Measurements from ENCODE around the gene NUP35. TPM values are rescaled to one million over a fixed set of nuclear protein-coding genes. Genes with fewer than 3 reads are reported as not detected.
"Not testable (repeated sequence)": the region's sequence is repeated elsewhere in the genome, so short reads cannot be mapped to it uniquely, and the experiment has no call there.

Gene NUP35
- total RNA-seq, 1 donor from 2014 or later: 41.5 TPM

DNA sequence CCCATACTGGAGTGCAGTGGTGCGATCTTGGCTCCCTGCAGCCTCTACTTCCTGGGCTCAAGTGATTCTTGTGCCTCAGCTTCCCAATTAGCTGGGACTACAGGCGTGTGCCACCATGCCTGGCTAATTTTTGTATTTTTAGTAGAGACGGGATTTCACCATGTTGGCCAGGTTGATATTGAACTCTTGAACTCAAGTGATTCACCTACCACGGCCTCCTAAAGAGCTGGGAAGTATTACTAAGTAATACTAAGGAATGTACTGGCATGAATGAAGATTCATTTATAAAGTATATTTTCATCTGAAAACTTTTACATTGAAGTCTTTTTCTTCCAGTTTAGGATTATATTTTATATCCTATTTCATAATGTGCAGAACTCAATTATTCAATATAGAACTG is 38.1 kb downstream of the NUP35 start:
- H3K4me3 Mint-ChIP-seq: no peak overlapping the region
- H3K27ac Mint-ChIP-seq: no peak overlapping the region
- peaks cover 7% of the 10 kb centered on the region for H3K9me3 Mint-ChIP-seq
- H3K36me3 Mint-ChIP-seq (ENCODE audit: low read depth): peaks cover 55% of the 10 kb centered on the region
- H3K4me1 Mint-ChIP-seq: peaks cover 3% of the 10 kb centered on the region
- H3K27me3 Mint-ChIP-seq: no peaks in the 10 kb centered on the region
- DNase-seq: no peak
- intact Hi-C loops (cut with micrococcal nuclease): no loop called here

GRCh38 chr2:183163821-183164649 is 39.8 kb downstream of the NUP35 start:
- H3K36me3 Mint-ChIP-seq (ENCODE audit: low read depth): peaks cover 55% of the 10 kb centered on the region
- H3K27me3 Mint-ChIP-seq: no peaks in the 10 kb centered on the region
- intact Hi-C loops (cut with micrococcal nuclease): no loop called here

GRCh38 chr2:183164650-183165015 is 40.4 kb downstream of the NUP35 start:
- intact Hi-C loops (cut with micrococcal nuclease): no loop called here
- Mint-ChIP-seq H3K27me3 (no peaks in the 10 kb centered on the region), H3K9me3 (peaks cover 7% of the 10 kb centered on the region), H3K27ac (no peak overlapping the region), H3K4me3 (no peak overlapping the region), H3K36me3 (ENCODE audit: low read depth) (peaks cover 57% of the 10 kb centered on the region), H3K4me1 (peaks cover 3% of the 10 kb centered on the region)
- DNase-seq: no peak

More at GRCh38 chr2:183163821-183164649, 39.8 kb downstream of the NUP35 start:
- no peak for DNase-seq
- H3K27ac Mint-ChIP-seq: no peak overlapping the region
- peaks cover 3% of the 10 kb centered on the region for H3K4me1 Mint-ChIP-seq
- H3K9me3 Mint-ChIP-seq: peaks cover 7% of the 10 kb centered on the region
- H3K4me3 Mint-ChIP-seq: no peak overlapping the region

- intact Hi-C loops (cut with micrococcal nuclease): no loop called here
- Mint-ChIP-seq H3K36me3 (ENCODE audit: low read depth) (peaks cover 64% of the 10 kb centered on the region), H3K27me3 (no peaks in the 10 kb centered on the region), H3K4me3 (no peak overlapping the region), H3K27ac (no peak overlapping the region), H3K4me1 (peaks cover 11% of the 10 kb centered on the region), H3K9me3 (peaks cover 13% of the 10 kb centered on the region)
- DNase-seq: no peak
These were observed 42.0 kb downstream of the NUP35 start for GRCh38 chr2:183166210-183166609.

GRCh38 chr2:183166976-183167375 is 42.7 kb downstream of the NUP35 start:
- H3K27me3 Mint-ChIP-seq; DNase-seq; intact Hi-C loops (cut with micrococcal nuclease); H3K27ac Mint-ChIP-seq; H3K4me3 Mint-ChIP-seq: not testable (repeated sequence)
- Mint-ChIP-seq H3K36me3 (ENCODE audit: low read depth) (peaks cover 59% of the 10 kb centered on the region), H3K9me3 (peaks cover 13% of the 10 kb centered on the region), H3K4me1 (peaks cover 11% of the 10 kb centered on the region)

DNA sequence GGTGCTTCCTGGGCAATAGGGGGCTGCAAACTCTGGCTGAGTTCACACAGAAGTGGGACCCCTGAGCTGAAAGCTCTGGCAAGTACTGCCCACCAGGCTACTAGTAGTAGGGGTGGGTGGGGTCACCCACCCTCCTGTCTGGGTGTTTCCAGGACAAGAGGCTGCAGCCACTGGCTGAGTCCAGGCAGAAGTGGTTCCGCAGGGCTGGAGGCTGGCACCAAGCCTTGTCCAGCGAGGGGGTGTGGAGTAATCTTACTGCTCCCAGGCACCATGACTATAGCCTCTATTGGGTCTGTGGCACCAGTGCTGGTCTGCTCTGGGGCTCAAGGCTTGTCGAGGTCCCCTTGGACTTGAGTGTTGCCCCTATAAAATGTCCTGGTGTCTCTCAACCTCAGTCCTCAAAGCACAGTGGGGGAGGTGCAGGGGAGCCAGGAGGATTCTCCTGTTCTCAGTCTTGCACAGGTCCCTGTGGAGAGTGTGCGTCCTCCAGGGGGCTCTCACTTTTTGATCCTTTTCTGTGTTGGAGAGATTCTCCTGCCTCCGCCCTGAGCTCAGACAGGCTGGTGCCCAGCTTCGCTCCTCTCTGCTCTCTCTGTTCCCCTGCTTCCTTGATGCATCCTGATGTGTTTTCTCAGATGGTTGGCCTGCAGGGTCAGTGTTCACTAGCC is 48.1 kb downstream of the NUP35 start:
- DNase-seq: no peak
- peaks cover 51% of the 10 kb centered on the region for H3K36me3 Mint-ChIP-seq (ENCODE audit: low read depth)
- intact Hi-C loops (cut with micrococcal nuclease): no loop called here
- H3K4me3 Mint-ChIP-seq: no peak overlapping the region
- no peaks in the 10 kb centered on the region for H3K27me3 Mint-ChIP-seq
- H3K9me3 Mint-ChIP-seq: peaks cover 24% of the 10 kb centered on the region
- no peak overlapping the region for H3K27ac Mint-ChIP-seq
- peaks cover 10% of the 10 kb centered on the region for H3K4me1 Mint-ChIP-seq

- no peak for DNase-seq
- H3K9me3 Mint-ChIP-seq: peaks cover 49% of the 10 kb centered on the region
These were observed 54.9 kb downstream of the NUP35 start for GRCh38 chr2:183179156-183179555.

DNA sequence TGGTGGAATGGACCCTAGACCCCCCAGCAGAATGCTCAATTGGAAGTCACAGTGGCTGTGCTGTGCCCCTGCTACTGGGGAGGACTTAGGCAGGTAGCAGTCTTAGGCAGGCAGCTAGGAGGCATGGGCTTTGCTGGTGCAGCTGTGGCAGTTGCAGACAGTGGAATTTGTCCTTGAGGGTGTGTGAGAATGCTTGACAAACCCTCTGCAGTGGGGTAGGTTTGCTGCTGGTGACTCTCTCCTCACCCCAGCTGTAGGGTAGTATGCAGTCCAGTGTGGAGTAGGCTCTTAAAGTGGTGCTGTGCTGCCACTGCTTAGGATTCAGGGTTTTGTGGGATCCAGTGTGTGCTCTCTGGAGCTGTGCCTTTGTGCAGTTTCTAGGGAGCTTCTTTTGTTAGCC is 61.3 kb downstream of the NUP35 start:
- no peak overlapping the region for H3K4me3 Mint-ChIP-seq
- no peaks in the 10 kb centered on the region for H3K27me3 Mint-ChIP-seq
- no peak for DNase-seq
- peaks cover 8% of the 10 kb centered on the region for H3K4me1 Mint-ChIP-seq
- H3K9me3 Mint-ChIP-seq: peaks cover 23% of the 10 kb centered on the region
- peaks cover 61% of the 10 kb centered on the region for H3K36me3 Mint-ChIP-seq (ENCODE audit: low read depth)
- intact Hi-C loops (cut with micrococcal nuclease): no loop called here
- H3K27ac Mint-ChIP-seq: no peak overlapping the region

More at GRCh38 chr2:183179156-183179555, 54.9 kb downstream of the NUP35 start:
- Mint-ChIP-seq H3K36me3 (ENCODE audit: low read depth) (peaks cover 76% of the 10 kb centered on the region), H3K4me1 (peaks cover 2% of the 10 kb centered on the region), H3K4me3 (no peak overlapping the region), H3K27me3 (no peaks in the 10 kb centered on the region), H3K27ac (no peak overlapping the region)
- intact Hi-C loops (cut with micrococcal nuclease): no loop called here

DNA sequence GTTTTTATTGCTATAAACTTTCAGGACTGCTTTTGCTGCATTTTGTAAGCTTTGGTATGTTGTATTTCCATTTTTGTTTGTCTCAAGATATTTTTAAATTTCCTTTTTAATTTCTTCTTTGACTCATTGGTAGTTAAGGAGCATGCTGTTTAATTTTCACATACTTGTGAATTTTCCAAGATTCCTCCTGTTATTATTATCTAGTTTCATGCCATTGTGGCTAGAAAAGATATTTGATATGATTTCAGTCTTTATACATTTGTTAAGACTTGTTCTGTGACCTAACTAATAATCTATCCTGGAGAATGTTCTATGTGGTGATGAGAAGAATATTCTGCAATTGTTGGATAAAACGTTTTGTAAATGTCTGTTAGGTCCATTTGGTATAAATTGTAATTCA is 62.1 kb downstream of the NUP35 start:
- H3K27me3 Mint-ChIP-seq: no peaks in the 10 kb centered on the region
- peaks cover 23% of the 10 kb centered on the region for H3K9me3 Mint-ChIP-seq
- H3K36me3 Mint-ChIP-seq (ENCODE audit: low read depth): peaks cover 58% of the 10 kb centered on the region
- no peak for DNase-seq
- H3K27ac Mint-ChIP-seq: no peak overlapping the region
- intact Hi-C loops (cut with micrococcal nuclease): no loop called here
- H3K4me3 Mint-ChIP-seq: no peak overlapping the region
- H3K4me1 Mint-ChIP-seq: peaks cover 8% of the 10 kb centered on the region

GRCh38 chr2:183186766-183187165 is 62.5 kb downstream of the NUP35 start:
- Mint-ChIP-seq H3K27me3 (no peaks in the 10 kb centered on the region), H3K27ac (peak overlapping the region; percentile 12), H3K36me3 (ENCODE audit: low read depth) (peaks cover 58% of the 10 kb centered on the region), H3K4me1 (peaks cover 8% of the 10 kb centered on the region), H3K9me3 (peaks cover 21% of the 10 kb centered on the region), H3K4me3 (no peak overlapping the region)
- DNase-seq: no peak
- intact Hi-C loops (cut with micrococcal nuclease): no loop called here

- intact Hi-C loops (cut with micrococcal nuclease): no loop called here
- no peak for DNase-seq
- peaks cover 3% of the 10 kb centered on the region for H3K4me1 Mint-ChIP-seq
- peaks cover 27% of the 10 kb centered on the region for H3K36me3 Mint-ChIP-seq (ENCODE audit: low read depth)
- no peaks in the 10 kb centered on the region for H3K27me3 Mint-ChIP-seq
- no peak overlapping the region for H3K27ac Mint-ChIP-seq
- H3K4me3 Mint-ChIP-seq: no peak overlapping the region
- H3K9me3 Mint-ChIP-seq: peaks cover 4% of the 10 kb centered on the region
These were observed 68.1 kb downstream of the NUP35 start for GRCh38 chr2:183192343-183192742.

GRCh38 chr2:183193904-183194303 is 69.7 kb downstream of the NUP35 start:
- no peaks in the 10 kb centered on the region for H3K27me3 Mint-ChIP-seq
- peaks cover 4% of the 10 kb centered on the region for H3K9me3 Mint-ChIP-seq
- H3K27ac Mint-ChIP-seq: no peak overlapping the region
- H3K4me1 Mint-ChIP-seq: peaks cover 3% of the 10 kb centered on the region
- H3K36me3 Mint-ChIP-seq (ENCODE audit: low read depth): peaks cover 24% of the 10 kb centered on the region
- no peak overlapping the region for H3K4me3 Mint-ChIP-seq
- intact Hi-C loops (cut with micrococcal nuclease): no loop called here
- DNase-seq: no peak

DNA sequence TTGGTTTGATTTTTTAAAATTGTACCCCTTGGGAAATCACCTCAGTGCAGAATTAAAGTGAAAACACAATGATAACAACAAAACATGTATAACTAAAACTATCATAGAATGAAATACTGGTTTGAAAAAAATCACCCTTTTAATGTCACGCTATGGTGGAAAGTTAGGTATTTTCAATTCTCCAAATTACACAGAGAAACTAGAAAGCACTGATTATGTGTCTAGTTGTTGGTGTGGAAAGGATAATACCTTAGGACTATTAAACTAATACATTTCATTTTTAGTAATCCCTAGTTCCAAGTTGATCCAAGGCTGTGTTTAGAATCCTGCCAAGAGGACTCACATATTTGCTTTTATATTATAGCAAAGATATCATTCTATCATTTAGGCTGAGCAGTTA is 71.2 kb downstream of the NUP35 start:
- H3K27me3 Mint-ChIP-seq: no peaks in the 10 kb centered on the region
- peaks cover 3% of the 10 kb centered on the region for H3K4me1 Mint-ChIP-seq
- peaks cover 24% of the 10 kb centered on the region for H3K36me3 Mint-ChIP-seq (ENCODE audit: low read depth)
- DNase-seq: no peak
- H3K4me3 Mint-ChIP-seq: no peak overlapping the region
- intact Hi-C loops (cut with micrococcal nuclease): no loop called here
- H3K27ac Mint-ChIP-seq: no peak overlapping the region
- peaks cover 4% of the 10 kb centered on the region for H3K9me3 Mint-ChIP-seq

GRCh38 chr2:183195998-183196409 is 71.8 kb downstream of the NUP35 start:
- Mint-ChIP-seq H3K9me3 (peaks cover 4% of the 10 kb centered on the region), H3K27ac (no peak overlapping the region), H3K36me3 (ENCODE audit: low read depth) (peaks cover 22% of the 10 kb centered on the region), H3K27me3 (no peaks in the 10 kb centered on the region), H3K4me3 (no peak overlapping the region), H3K4me1 (peaks cover 3% of the 10 kb centered on the region)
- no peak for DNase-seq
- intact Hi-C loops (cut with micrococcal nuclease): no loop called here

Data from activated CD4-positive, alpha-beta T cell treated with anti-CD3 and anti-CD28 coated beads, Interleukin-2, amount 10 ng/mL, durations not matched to agents 24 days and 14 days (primary cell).